Measurements from ENCODE around the gene HIF3A. TPM values are rescaled to one million over a fixed set of nuclear protein-coding genes. Genes with fewer than 3 reads are reported as not detected.
A peak's percentile ranks its signal among the peaks of the same experiment; 100 is the strongest.
"Not testable (repeated sequence)": the region's sequence is repeated elsewhere in the genome, so short reads cannot be mapped to it uniquely, and the experiment has no call there.

The HIF3A gene
- total RNA-seq, 5 donors from 2014 or later (not counting 1 experiment from before 2014, with no cell fraction given), result 0.13 to 0.76 (median 0.26) TPM; not detected in 2

- peaks cover 16 to 22% (median 18%) of the 10 kb centered on the region in 3 donors for H3K4me1 Mint-ChIP-seq
- Histone ChIP-seq H3K27me3 (replicated peaks in 1 of 2; ENCODE audit: control insufficient read depth in 2 of 2, extremely low read depth in 1 of 2, insufficient read depth in 2 of 2, low read length in 1 of 2) (no peaks in the 10 kb centered on the region), H3K4me3 (ENCODE audit: control insufficient read depth in 1 of 2, extremely low read depth in 1 of 2, low read length in 1 of 2) (no peak overlapping the region), H3K4me1 (ENCODE audit: control insufficient read depth in 1 of 2, extremely low read depth in 1 of 2, insufficient read depth in 2 of 2, low read length in 2 of 2) (peaks cover 0 to 31% of the 10 kb centered on the region in 2 experiments), H3K36me3 (ENCODE audit: control insufficient read depth in 2 of 2, extremely low read depth in 1 of 2, insufficient read depth in 1 of 2, low read length in 1 of 2) (peaks cover 11 to 41% of the 10 kb centered on the region in 2 donors), H3K9me3 (no peaks in the 10 kb centered on the region), H3K27ac (ENCODE audit: low read length) (no peak overlapping the region)
- H3K27me3 Mint-ChIP-seq, result no peaks in the 10 kb centered on the region
- no peak overlapping the region for H3K27ac Mint-ChIP-seq
- no peak for ATAC-seq (replicated peaks in 1 of 4)
- H3K9me3 Mint-ChIP-seq, result no peaks in the 10 kb centered on the region
- WGBS (ENCODE audit: insufficient coverage), result 96% methylated on average over 15 of the region's 21 CpGs
- peaks cover 33% of the 10 kb centered on the region for H3K36me3 Mint-ChIP-seq
- CTCF ChIA-PET, result interaction anchor here in 1 of 2 donors (0.6 kb wide), 1 partner anchor 650 kb away, joined by 3 read pairs; no protein-coding TSS in a partner anchor
- no peak overlapping the region for H3K4me3 Mint-ChIP-seq
- POLR2A ChIA-PET, result no interaction called here
- DNase-seq, result peak in 1 of 35 experiments; percentile 22
Observed at GRCh38 chr19:46374536-46375475, 78.0 kb downstream of the HIF3A start.

- H3K27me3 Mint-ChIP-seq; H3K27ac ChIP-seq (ENCODE audit: low read length); H3K27ac Mint-ChIP-seq; H3K4me3 Mint-ChIP-seq; H3K4me3 ChIP-seq (ENCODE audit: control insufficient read depth in 1 of 2, extremely low read depth in 1 of 2, low read length in 1 of 2); ATAC-seq (replicated peaks in 1 of 4); CTCF ChIA-PET; H3K9me3 ChIP-seq; H3K9me3 Mint-ChIP-seq; H3K27me3 ChIP-seq (replicated peaks in 1 of 2; ENCODE audit: control insufficient read depth in 2 of 2, extremely low read depth in 1 of 2, insufficient read depth in 2 of 2, low read length in 1 of 2); POLR2A ChIA-PET: not testable (repeated sequence)
- peaks cover 16 to 22% (median 18%) of the 10 kb centered on the region in 3 donors for H3K4me1 Mint-ChIP-seq
- DNase-seq, result peak in 1 of 35 experiments; percentile 16
- peaks cover 38% of the 10 kb centered on the region for H3K36me3 Mint-ChIP-seq
- WGBS (ENCODE audit: insufficient coverage), result 99% methylated on average over 8 of the region's 22 CpGs
- Histone ChIP-seq H3K4me1 (ENCODE audit: control insufficient read depth in 1 of 2, extremely low read depth in 1 of 2, insufficient read depth in 2 of 2, low read length in 2 of 2) (peaks cover 0 to 28% of the 10 kb centered on the region in 2 experiments), H3K36me3 (ENCODE audit: control insufficient read depth in 2 of 2, extremely low read depth in 1 of 2, insufficient read depth in 1 of 2, low read length in 1 of 2) (peaks cover 13 to 47% of the 10 kb centered on the region in 2 donors)
Observed at GRCh38 chr19:46375476-46376067, 78.7 kb downstream of the HIF3A start.

GRCh38 chr19:46376241-46377153 is 79.7 kb downstream of the HIF3A start:
- 95% methylated on average over 17 of the region's 20 CpGs for WGBS (ENCODE audit: insufficient coverage)
- Mint-ChIP-seq H3K27me3 (no peaks in the 10 kb centered on the region), H3K9me3 (no peaks in the 10 kb centered on the region), H3K27ac (no peak overlapping the region), H3K4me1 (peaks cover 10 to 14% (median 13%) of the 10 kb centered on the region in 3 donors), H3K36me3 (peaks cover 42% of the 10 kb centered on the region), H3K4me3 (no peak overlapping the region)
- Histone ChIP-seq H3K4me3 (ENCODE audit: control insufficient read depth in 1 of 2, extremely low read depth in 1 of 2, low read length in 1 of 2) (no peak overlapping the region), H3K4me1 (ENCODE audit: control insufficient read depth in 1 of 2, extremely low read depth in 1 of 2, insufficient read depth in 2 of 2, low read length in 2 of 2) (peaks cover 0 to 22% of the 10 kb centered on the region in 2 experiments), H3K27ac (ENCODE audit: low read length) (no peak overlapping the region), H3K27me3 (replicated peaks in 1 of 2; ENCODE audit: control insufficient read depth in 2 of 2, extremely low read depth in 1 of 2, insufficient read depth in 2 of 2, low read length in 1 of 2) (no peaks in the 10 kb centered on the region), H3K36me3 (ENCODE audit: control insufficient read depth in 2 of 2, extremely low read depth in 1 of 2, insufficient read depth in 1 of 2, low read length in 1 of 2) (peaks cover 16 to 55% of the 10 kb centered on the region in 2 donors), H3K9me3 (no peaks in the 10 kb centered on the region)
- ChIA-PET CTCF (interaction anchor here (0.5 to 0.6 kb wide), 2 partner anchors 29 to 161 kb away, joined by 3 read pairs; no protein-coding TSS in a partner anchor), POLR2A (no interaction called here)
- DNase-seq (peak in 1 of 35 experiments; percentile 23), ATAC-seq (replicated peaks in 1 of 4) (no peak)

DNA sequence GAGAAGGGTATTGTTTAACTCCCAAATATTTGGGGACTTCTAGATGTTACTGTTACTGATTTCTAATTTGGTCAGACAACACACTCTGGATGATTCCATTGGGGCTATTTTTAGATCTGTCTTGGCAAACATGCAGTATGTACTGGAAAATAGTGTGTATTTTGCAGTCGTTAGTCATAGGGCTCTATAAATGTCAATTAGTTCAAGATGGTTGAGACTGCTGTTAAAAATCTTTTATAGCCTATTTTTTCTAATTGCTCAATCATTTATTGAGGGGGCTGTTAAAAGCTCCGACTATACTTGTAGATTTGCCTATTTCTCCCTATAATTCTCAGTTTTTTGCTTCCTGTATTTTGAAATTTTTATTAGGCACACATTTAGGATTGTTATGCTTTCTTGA is 81.4 kb downstream of the HIF3A start:
- H3K27ac ChIP-seq (ENCODE audit: low read length), result no peak overlapping the region
- H3K9me3 Mint-ChIP-seq, result no peaks in the 10 kb centered on the region
- POLR2A ChIA-PET, result no interaction called here

GRCh38 chr19:46380690-46381089 is 83.8 kb downstream of the HIF3A start:
- H3K36me3 Mint-ChIP-seq, result peaks cover 68% of the 10 kb centered on the region
- Histone ChIP-seq H3K4me1 (ENCODE audit: control insufficient read depth in 1 of 2, extremely low read depth in 1 of 2, insufficient read depth in 2 of 2, low read length in 2 of 2) (no peaks in the 10 kb centered on the region), H3K9me3 (no peaks in the 10 kb centered on the region), H3K27ac (ENCODE audit: low read length) (no peak overlapping the region), H3K36me3 (ENCODE audit: control insufficient read depth in 2 of 2, extremely low read depth in 1 of 2, insufficient read depth in 1 of 2, low read length in 1 of 2) (peaks cover 26 to 80% of the 10 kb centered on the region in 2 donors), H3K27me3 (replicated peaks in 1 of 2; ENCODE audit: control insufficient read depth in 2 of 2, extremely low read depth in 1 of 2, insufficient read depth in 2 of 2, low read length in 1 of 2) (no peaks in the 10 kb centered on the region), H3K4me3 (ENCODE audit: control insufficient read depth in 1 of 2, extremely low read depth in 1 of 2, low read length in 1 of 2) (no peak overlapping the region)
- ATAC-seq (replicated peaks in 1 of 4) (no peak), DNase-seq (no peak)
- no peaks in the 10 kb centered on the region for H3K27me3 Mint-ChIP-seq
- peaks cover 0 to 5% (median 4%) of the 10 kb centered on the region in 3 donors for H3K4me1 Mint-ChIP-seq
- WGBS (ENCODE audit: insufficient coverage), result no CpG with 5 or more reads among the region's 2 CpGs
- H3K4me3 Mint-ChIP-seq, result no peak overlapping the region
- H3K9me3 Mint-ChIP-seq, result no peaks in the 10 kb centered on the region
- CTCF ChIA-PET, result no interaction called here
- POLR2A ChIA-PET, result no interaction called here
- no peak overlapping the region for H3K27ac Mint-ChIP-seq

More for the DNA sequence above, 81.4 kb downstream of the HIF3A start:
- peaks cover 0 to 10% of the 10 kb centered on the region in 2 experiments for H3K4me1 ChIP-seq (ENCODE audit: control insufficient read depth in 1 of 2, extremely low read depth in 1 of 2, insufficient read depth in 2 of 2, low read length in 2 of 2)
- WGBS (ENCODE audit: insufficient coverage), result no CpG with 5 or more reads among the region's 2 CpGs
- ATAC-seq (replicated peaks in 1 of 4) (no peak), DNase-seq (no peak)
- H3K27me3 ChIP-seq (replicated peaks in 1 of 2; ENCODE audit: control insufficient read depth in 2 of 2, extremely low read depth in 1 of 2, insufficient read depth in 2 of 2, low read length in 1 of 2), result no peaks in the 10 kb centered on the region
- H3K4me3 ChIP-seq (ENCODE audit: control insufficient read depth in 1 of 2, extremely low read depth in 1 of 2, low read length in 1 of 2), result no peak overlapping the region
- H3K9me3 ChIP-seq, result no peaks in the 10 kb centered on the region
- Mint-ChIP-seq H3K27me3 (no peaks in the 10 kb centered on the region), H3K4me1 (peaks cover 0 to 5% (median 4%) of the 10 kb centered on the region in 3 donors), H3K36me3 (peaks cover 55% of the 10 kb centered on the region), H3K4me3 (no peak overlapping the region), H3K27ac (no peak overlapping the region)
- CTCF ChIA-PET, result no interaction called here
- peaks cover 21 to 64% of the 10 kb centered on the region in 2 donors for H3K36me3 ChIP-seq (ENCODE audit: control insufficient read depth in 2 of 2, extremely low read depth in 1 of 2, insufficient read depth in 1 of 2, low read length in 1 of 2)

- POLR2A ChIA-PET, result no interaction called here
- Histone ChIP-seq H3K9me3 (no peaks in the 10 kb centered on the region), H3K4me1 (ENCODE audit: control insufficient read depth in 1 of 2, extremely low read depth in 1 of 2, insufficient read depth in 2 of 2, low read length in 2 of 2) (no peaks in the 10 kb centered on the region), H3K36me3 (ENCODE audit: control insufficient read depth in 2 of 2, extremely low read depth in 1 of 2, insufficient read depth in 1 of 2, low read length in 1 of 2) (peaks cover 20 to 79% of the 10 kb centered on the region in 2 donors), H3K27ac (ENCODE audit: low read length) (no peak overlapping the region), H3K4me3 (ENCODE audit: control insufficient read depth in 1 of 2, extremely low read depth in 1 of 2, low read length in 1 of 2) (no peak overlapping the region), H3K27me3 (replicated peaks in 1 of 2; ENCODE audit: control insufficient read depth in 2 of 2, extremely low read depth in 1 of 2, insufficient read depth in 2 of 2, low read length in 1 of 2) (no peaks in the 10 kb centered on the region)
- peaks cover 62% of the 10 kb centered on the region for H3K36me3 Mint-ChIP-seq
- H3K27ac Mint-ChIP-seq, result no peak overlapping the region
- CTCF ChIA-PET, result no interaction called here
- no peaks in the 10 kb centered on the region for H3K9me3 Mint-ChIP-seq
- ATAC-seq (replicated peaks in 1 of 4), result no peak
- DNase-seq, result no peak
- H3K4me3 Mint-ChIP-seq, result no peak overlapping the region
- no peaks in the 10 kb centered on the region for H3K27me3 Mint-ChIP-seq
- H3K4me1 Mint-ChIP-seq, result peaks cover 0 to 5% (median 4%) of the 10 kb centered on the region in 3 donors
- no CpG with 5 or more reads among the region's 2 CpGs for WGBS (ENCODE audit: insufficient coverage)
Observed at GRCh38 chr19:46381346-46381745, 84.5 kb downstream of the HIF3A start.

Measured in T-cell (primary cell).